HG02623 (cell line): ENCODE data around the gene CERKL.

Experiments
- ATAC-seq: cut with Tn5 transposase; IDR thresholded peaks from one replicate; pipeline ENCODE4 v1.9.1; 2021; ENCODE audit warnings: moderate library complexity; ENCODE audit not compliant: unreplicated experiment

CERKL gene

GRCh38 chr2:181523756-181524155, 133.1 kb downstream of the CERKL start:
- ATAC-seq = no peak

- ATAC-seq = no peak
Observed at GRCh38 chr2:181520253-181520652, 136.7 kb downstream of the CERKL start.

- ATAC-seq = no peak
Observed at GRCh38 chr2:181517685-181518301, 139.1 kb downstream of the CERKL start.

GRCh38 chr2:181516992-181517391, 139.9 kb downstream of the CERKL start:
- no peak for ATAC-seq

- no peak for ATAC-seq
Observed at GRCh38 chr2:181515719-181516118, 141.2 kb downstream of the CERKL start.

GRCh38 chr2:181500201-181500600, 156.7 kb downstream of the CERKL start:
- ATAC-seq = no peak

GRCh38 chr2:181499231-181499630, 157.7 kb downstream of the CERKL start:
- no peak for ATAC-seq
